Fibroblast of pulmonary artery (primary cell): ENCODE data around the gene NSG2.
"Not testable (repeated sequence)": the region's sequence is repeated elsewhere in the genome, so short reads cannot be mapped to it uniquely, and the experiment has no call there.

Source experiments
- DNase-seq: peaks from one replicate; pipeline ENCODE4 v3.0.0-alpha.2; 2010; ENCODE audit warnings: low read depth
- H3K4me3 ChIP-seq: replicated peaks from 2 replicates; pipeline ENCODE4 v1.5.1; 2011; ENCODE audit warnings: low read depth, mild to moderate bottlenecking, control low read depth, low read length, moderate library complexity
- CTCF ChIP-seq: IDR thresholded peaks from 2 replicates; pipeline ENCODE4 v1.5.1; 2011; ENCODE audit warnings: mild to moderate bottlenecking, control low read depth, low read length, inconsistent platforms; ENCODE audit errors: missing control alignments

The NSG2 gene

GRCh38 chr5:174098694-174099093 lies 53.2 kb downstream of the NSG2 start:
- TF ChIP-seq CTCF = no peak
- no peak overlapping the region for H3K4me3 ChIP-seq
- DNase-seq = no peak

- H3K4me3 ChIP-seq = no peak overlapping the region
- no peak for TF ChIP-seq CTCF
- no peak for DNase-seq
These were observed 55.0 kb downstream of the NSG2 start for GRCh38 chr5:174100490-174100889.

- DNase-seq = no peak
- no peak overlapping the region for H3K4me3 ChIP-seq
- no peak for TF ChIP-seq CTCF
These were observed 55.8 kb downstream of the NSG2 start for GRCh38 chr5:174101195-174101730.

GRCh38 chr5:174102574-174102973 lies 57.1 kb downstream of the NSG2 start:
- not testable (repeated sequence) for DNase-seq, H3K4me3 ChIP-seq

GRCh38 chr5:174106997-174107655 lies 61.6 kb downstream of the NSG2 start:
- no peak overlapping the region for H3K4me3 ChIP-seq
- TF ChIP-seq CTCF = no peak
- no peak for DNase-seq

GRCh38 chr5:174108745-174109144 lies 63.2 kb downstream of the NSG2 start:
- no peak overlapping the region for H3K4me3 ChIP-seq
- no peak for TF ChIP-seq CTCF
- no peak for DNase-seq

GRCh38 chr5:174109698-174110260 lies 64.3 kb downstream of the NSG2 start:
- no peak for TF ChIP-seq CTCF
- H3K4me3 ChIP-seq = no peak overlapping the region
- DNase-seq = no peak
